ENCODE results near the gene HES2.

GRCh38 chr1:6445062-6445763, 25.5 kb upstream of the HES2 start:
- TF ChIP-seq GATA2 (IDR thresholded peaks at IDR 0.05; ENCODE audit: low read depth, low read length) (no peak), GATA3 (IDR thresholded peaks at IDR 0.05; ENCODE audit: low read depth, low read length) (no peak)
